DMS153 treated with DMSO at 0.1 percent for 48 hours (cell line): Measurements from ENCODE around the gene MIEF2.

Source experiments
- DNase-seq: peaks from one replicate; lab custom pipeline; 2025; ENCODE audit not compliant: unreplicated experiment; lab: John Stamatoyannopoulos, UW

The MIEF2 gene

GRCh38 chr17:18254888-18255649, 5.4 kb upstream of the MIEF2 start:
- DNase-seq, result no peak

GRCh38 chr17:18256351-18256750, 4.1 kb upstream of the MIEF2 start:
- DNase-seq, result no peak

GRCh38 chr17:18256776-18257175, 3.7 kb upstream of the MIEF2 start:
- no peak for DNase-seq

- DNase-seq, result no peak
Measured at GRCh38 chr17:18257268-18257981, 3.0 kb upstream of the MIEF2 start.

GRCh38 chr17:18257982-18258355, 2.5 kb upstream of the MIEF2 start:
- DNase-seq, result no peak

- DNase-seq, result no peak
Measured at GRCh38 chr17:18258356-18259038, 2.0 kb upstream of the MIEF2 start, which contains the start of gene FLII. FLII (minus strand) TSS chr17:18258738; CDS start chr17:18258690, 48 bp downstream.

GRCh38 chr17:18259621-18260331, 686 bp upstream of the MIEF2 start:
- DNase-seq, result no peak

- DNase-seq, result no peak
Measured at GRCh38 chr17:18261146-18261515, 669 bp downstream of the MIEF2 start.

GRCh38 chr17:18261659-18262058, 1.2 kb downstream of the MIEF2 start:
- no peak for DNase-seq

GRCh38 chr17:18262111-18262510, 1.6 kb downstream of the MIEF2 start:
- no peak for DNase-seq

- no peak for DNase-seq
Measured at GRCh38 chr17:18262641-18263040, 2.2 kb downstream of the MIEF2 start.

GRCh38 chr17:18263885-18264682, 3.6 kb downstream of the MIEF2 start:
- DNase-seq, result no peak

- DNase-seq, result no peak
Measured at GRCh38 chr17:18267366-18267765, 6.9 kb downstream of the MIEF2 start.

GRCh38 chr17:18267927-18268711, 7.7 kb downstream of the MIEF2 start:
- DNase-seq, result no peak

- DNase-seq, result no peak
Measured at GRCh38 chr17:18270046-18270931, 9.8 kb downstream of the MIEF2 start.

- DNase-seq, result no peak
Measured at GRCh38 chr17:18277076-18277475, 16.6 kb downstream of the MIEF2 start.

- DNase-seq, result no peak
Measured at GRCh38 chr17:18278867-18279266, 18.4 kb downstream of the MIEF2 start.

GRCh38 chr17:18280249-18280648, 19.8 kb downstream of the MIEF2 start:
- DNase-seq, result no peak
